ENCODE data around the gene RSPH3.

Gene RSPH3

DNA sequence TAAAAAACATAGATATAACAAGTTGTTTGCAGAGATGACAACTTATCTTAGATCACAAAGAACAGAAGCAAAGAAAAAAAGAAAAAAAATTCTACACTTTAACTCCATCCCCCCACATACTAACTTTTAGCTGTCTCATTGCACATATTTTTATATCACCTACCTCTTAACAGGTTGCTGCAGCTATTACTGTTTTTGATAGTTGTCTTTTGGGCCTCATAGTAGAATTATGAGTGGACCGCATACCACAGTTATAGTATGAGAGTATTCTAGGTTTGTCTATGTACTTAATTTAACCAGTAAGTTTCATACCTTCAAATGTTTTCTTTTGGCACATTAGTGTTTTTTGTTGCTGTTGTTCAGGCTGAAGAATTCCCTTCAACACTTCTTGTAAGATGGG, 12.3 kb downstream of the RSPH3 start:
- H3K4me3 Mint-ChIP-seq = no peak overlapping the region
- H3K27me3 Mint-ChIP-seq = no peaks in the 10 kb centered on the region
- H3K9me3 Mint-ChIP-seq = peaks cover 4 to 8% of the 10 kb centered on the region in 2 donors
- no peak for DNase-seq
- H3K36me3 Mint-ChIP-seq (ENCODE audit: insufficient read depth) = peaks cover 5% of the 10 kb centered on the region
- H3K27ac Mint-ChIP-seq = no peak overlapping the region
- ATAC-seq (replicated peaks) = no peak
- H3K4me1 Mint-ChIP-seq (ENCODE audit: low read depth in 2 of 2) = peaks cover 4 to 9% of the 10 kb centered on the region in 2 donors

- Mint-ChIP-seq H3K9me3 (no peaks in the 10 kb centered on the region), H3K36me3 (ENCODE audit: insufficient read depth) (no peaks in the 10 kb centered on the region), H3K27ac (no peak overlapping the region), H3K27me3 (no peaks in the 10 kb centered on the region), H3K4me3 (no peak overlapping the region), H3K4me1 (ENCODE audit: low read depth in 2 of 2) (no peaks in the 10 kb centered on the region)
- DNase-seq (no peak), ATAC-seq (replicated peaks) (no peak)
Observed at GRCh38 chr6:158978757-158979156, 21.2 kb downstream of the RSPH3 start.

- no peak overlapping the region for H3K27ac Mint-ChIP-seq
- H3K36me3 Mint-ChIP-seq (ENCODE audit: insufficient read depth) = no peaks in the 10 kb centered on the region
- no peaks in the 10 kb centered on the region for H3K4me1 Mint-ChIP-seq (ENCODE audit: low read depth in 2 of 2)
- DNase-seq = no peak
- no peaks in the 10 kb centered on the region for H3K9me3 Mint-ChIP-seq
- H3K4me3 Mint-ChIP-seq = no peak overlapping the region
- H3K27me3 Mint-ChIP-seq = no peaks in the 10 kb centered on the region
- ATAC-seq (replicated peaks) = no peak
Observed at GRCh38 chr6:158977382-158977781, 22.6 kb downstream of the RSPH3 start.

DNA sequence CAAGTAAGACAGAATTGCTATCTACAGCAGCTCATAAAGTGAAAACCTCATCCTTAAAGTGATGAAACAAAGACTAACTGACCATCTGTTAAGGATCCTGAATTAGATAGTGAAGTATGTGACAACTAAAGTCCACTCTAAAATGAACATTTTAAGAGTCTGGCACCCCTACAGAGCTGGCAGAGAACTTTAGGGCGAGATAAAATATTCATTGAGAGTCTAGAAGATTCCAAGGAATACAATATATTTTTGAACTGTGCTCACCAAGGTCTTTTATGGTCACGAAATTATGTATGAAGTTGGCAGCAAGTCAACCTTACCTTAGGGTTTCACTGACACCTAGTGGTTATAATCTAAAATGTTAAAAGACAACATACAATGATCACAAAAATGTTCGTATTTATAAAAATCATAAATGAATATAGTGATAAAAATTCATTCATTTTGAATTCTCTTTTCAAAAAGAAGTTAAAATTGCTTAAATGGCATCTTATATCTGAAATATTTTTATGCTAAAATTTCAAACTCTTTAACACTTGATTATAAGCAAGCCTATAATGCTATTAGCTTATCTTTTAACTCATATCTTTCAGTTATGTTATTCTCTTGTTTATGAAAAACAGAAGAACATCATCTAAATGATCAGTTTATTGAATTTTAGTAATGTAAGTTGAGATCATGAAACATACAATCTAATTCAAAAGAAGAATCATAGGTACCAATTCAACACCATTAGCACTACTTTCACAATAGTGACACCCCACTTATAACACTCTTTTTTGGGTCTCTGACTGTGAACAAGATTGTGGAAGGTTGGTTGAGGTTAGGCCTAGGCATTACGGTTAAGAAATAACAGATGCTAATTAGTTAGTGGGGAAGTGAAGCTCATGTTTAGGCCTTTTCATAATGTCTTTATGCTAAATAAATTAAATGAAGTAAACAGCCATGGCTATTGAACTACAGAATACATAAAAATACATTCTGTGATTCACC, 27.5 kb downstream of the RSPH3 start:
- Mint-ChIP-seq H3K36me3 (ENCODE audit: insufficient read depth) (no peaks in the 10 kb centered on the region), H3K27me3 (no peaks in the 10 kb centered on the region), H3K27ac (no peak overlapping the region), H3K4me1 (ENCODE audit: low read depth in 2 of 2) (peaks cover 2 to 7% of the 10 kb centered on the region in 2 donors), H3K9me3 (peaks cover 0 to 7% of the 10 kb centered on the region in 2 donors), H3K4me3 (no peak overlapping the region)
- peak; percentile 86 for ATAC-seq (replicated peaks)
- peak in 1 of 3 experiments; percentile 9 for DNase-seq

DNA sequence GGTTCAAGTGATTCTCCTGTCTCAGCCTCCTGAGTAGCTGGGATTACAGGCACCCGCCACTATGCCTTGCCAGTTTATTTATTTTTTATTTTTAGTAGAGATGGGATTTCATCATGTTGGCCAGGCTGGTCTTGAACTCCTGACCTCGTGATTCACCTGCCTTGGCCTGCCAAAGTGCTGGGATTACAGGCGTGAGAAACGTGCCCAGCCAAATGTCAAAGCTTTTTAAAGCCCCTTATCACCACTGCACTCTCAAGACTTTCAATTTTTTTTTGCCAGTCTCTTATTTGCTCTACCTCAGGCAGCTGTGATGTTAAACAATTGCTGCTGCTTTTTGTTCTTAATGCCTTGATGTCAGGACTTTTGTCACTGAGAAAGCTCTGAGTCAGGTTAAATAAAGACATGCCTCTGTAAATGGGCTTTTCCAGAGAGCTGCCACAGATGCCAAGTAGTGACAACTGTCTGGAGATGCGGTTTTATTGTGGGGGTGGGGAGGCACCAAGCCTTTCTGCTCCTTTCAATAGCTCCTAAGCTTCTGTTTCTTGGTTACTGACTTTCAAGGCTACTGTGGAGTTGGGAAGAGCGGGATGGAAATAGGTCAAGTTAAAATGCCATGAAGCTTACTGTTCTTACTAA, 29.2 kb downstream of the RSPH3 start:
- no peaks in the 10 kb centered on the region for H3K36me3 Mint-ChIP-seq (ENCODE audit: insufficient read depth)
- H3K4me3 Mint-ChIP-seq = no peak overlapping the region
- ATAC-seq (replicated peaks) (no peak), DNase-seq (no peak)
- peaks cover 0 to 7% of the 10 kb centered on the region in 2 donors for H3K9me3 Mint-ChIP-seq
- H3K4me1 Mint-ChIP-seq (ENCODE audit: low read depth in 2 of 2) = peaks cover 2 to 7% of the 10 kb centered on the region in 2 donors
- no peak overlapping the region for H3K27ac Mint-ChIP-seq
- H3K27me3 Mint-ChIP-seq = no peaks in the 10 kb centered on the region

GRCh38 chr6:158969148-158969547, 30.9 kb downstream of the RSPH3 start:
- Mint-ChIP-seq H3K36me3 (ENCODE audit: insufficient read depth) (no peaks in the 10 kb centered on the region), H3K27me3 (no peaks in the 10 kb centered on the region), H3K9me3 (peaks cover 0 to 7% of the 10 kb centered on the region in 2 donors), H3K27ac (no peak overlapping the region), H3K4me1 (ENCODE audit: low read depth in 2 of 2) (peaks cover 2 to 7% of the 10 kb centered on the region in 2 donors), H3K4me3 (no peak overlapping the region)
- DNase-seq (no peak), ATAC-seq (replicated peaks) (no peak)

- DNase-seq = no peak
- Mint-ChIP-seq H3K4me3 (no peak overlapping the region), H3K27ac (no peak overlapping the region), H3K4me1 (ENCODE audit: low read depth in 2 of 2) (no peaks in the 10 kb centered on the region), H3K27me3 (no peaks in the 10 kb centered on the region), H3K36me3 (ENCODE audit: insufficient read depth) (no peaks in the 10 kb centered on the region), H3K9me3 (no peaks in the 10 kb centered on the region)
- ATAC-seq (replicated peaks) = no peak
Observed at GRCh38 chr6:158963020-158963808, 36.8 kb downstream of the RSPH3 start.

- no peaks in the 10 kb centered on the region for H3K27me3 Mint-ChIP-seq
- no peaks in the 10 kb centered on the region for H3K4me1 Mint-ChIP-seq (ENCODE audit: low read depth in 2 of 2)
- no peaks in the 10 kb centered on the region for H3K36me3 Mint-ChIP-seq (ENCODE audit: insufficient read depth)
- no peak for DNase-seq
- ATAC-seq (replicated peaks) = no peak
- H3K27ac Mint-ChIP-seq = no peak overlapping the region
- no peaks in the 10 kb centered on the region for H3K9me3 Mint-ChIP-seq
- H3K4me3 Mint-ChIP-seq = no peak overlapping the region
Observed at GRCh38 chr6:158962371-158962770, 37.6 kb downstream of the RSPH3 start.

- Mint-ChIP-seq H3K36me3 (ENCODE audit: insufficient read depth) (no peaks in the 10 kb centered on the region), H3K4me1 (ENCODE audit: low read depth in 2 of 2) (no peaks in the 10 kb centered on the region), H3K27me3 (no peaks in the 10 kb centered on the region), H3K27ac (no peak overlapping the region), H3K9me3 (no peaks in the 10 kb centered on the region), H3K4me3 (no peak overlapping the region)
- DNase-seq (no peak), ATAC-seq (replicated peaks) (no peak)
Observed at GRCh38 chr6:158960026-158960425, 40.0 kb downstream of the RSPH3 start.

DNA sequence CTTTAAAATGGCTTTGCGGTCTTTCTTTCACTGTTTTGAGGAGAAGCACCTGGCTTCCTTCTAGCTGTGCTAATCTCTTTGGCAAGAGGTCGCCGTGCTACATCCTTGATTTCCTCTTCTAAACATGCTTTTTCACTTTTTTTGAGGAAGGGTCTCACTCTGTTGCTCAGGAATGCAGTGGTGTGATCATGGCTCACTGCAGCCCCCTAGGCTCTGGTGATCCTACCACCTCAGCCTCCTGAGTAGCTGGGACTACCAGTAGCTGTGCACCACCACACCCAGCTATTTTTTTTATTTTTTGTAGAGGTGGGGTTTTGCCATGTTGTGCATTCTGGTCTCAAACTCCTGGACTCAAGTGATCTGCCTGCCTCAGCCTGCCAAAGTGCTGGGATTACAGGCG, 40.5 kb downstream of the RSPH3 start:
- DNase-seq = no peak
- no peak overlapping the region for H3K27ac Mint-ChIP-seq
- no peaks in the 10 kb centered on the region for H3K36me3 Mint-ChIP-seq (ENCODE audit: insufficient read depth)
- H3K4me1 Mint-ChIP-seq (ENCODE audit: low read depth in 2 of 2) = no peaks in the 10 kb centered on the region
- H3K9me3 Mint-ChIP-seq = no peaks in the 10 kb centered on the region
- no peaks in the 10 kb centered on the region for H3K27me3 Mint-ChIP-seq
- no peak for ATAC-seq (replicated peaks)
- H3K4me3 Mint-ChIP-seq = no peak overlapping the region

- no peak for DNase-seq
- no peak overlapping the region for H3K27ac Mint-ChIP-seq
Observed at GRCh38 chr6:158958504-158959386, 41.3 kb downstream of the RSPH3 start.

GRCh38 chr6:158955255-158955654, 44.7 kb downstream of the RSPH3 start:
- Mint-ChIP-seq H3K4me1 (ENCODE audit: low read depth in 2 of 2) (no peaks in the 10 kb centered on the region), H3K36me3 (ENCODE audit: insufficient read depth) (peaks cover 3% of the 10 kb centered on the region), H3K27me3 (no peaks in the 10 kb centered on the region), H3K27ac (no peak overlapping the region), H3K9me3 (no peaks in the 10 kb centered on the region), H3K4me3 (no peak overlapping the region)
- DNase-seq (no peak), ATAC-seq (replicated peaks) (no peak)

More at GRCh38 chr6:158958504-158959386, 41.3 kb downstream of the RSPH3 start:
- no peaks in the 10 kb centered on the region for H3K36me3 Mint-ChIP-seq (ENCODE audit: insufficient read depth)
- peak; percentile 41 for ATAC-seq (replicated peaks)
- no peak overlapping the region for H3K4me3 Mint-ChIP-seq
- no peaks in the 10 kb centered on the region for H3K27me3 Mint-ChIP-seq
- no peaks in the 10 kb centered on the region for H3K9me3 Mint-ChIP-seq
- no peaks in the 10 kb centered on the region for H3K4me1 Mint-ChIP-seq (ENCODE audit: low read depth in 2 of 2)
